ENCODE data around the gene ANKRD33. TPM values are rescaled to one million over a fixed set of nuclear protein-coding genes. Genes with fewer than 3 reads are reported as not detected.
A peak's percentile ranks its signal among the peaks of the same experiment; 100 is the strongest.

Gene ANKRD33
- total RNA-seq, 1 experiment from 2014 or later, result not detected

- in situ Hi-C loops (cut with HindIII; ENCODE audit: low pct_unique_long_range_greater_than_20kb, low sequenced_read_pairs), result no loop called here
- DNase-seq (ENCODE audit: low read depth), result no peak
Observed at GRCh38 chr12:51852404-51853137, 35.3 kb upstream of the ANKRD33 start.

DNA sequence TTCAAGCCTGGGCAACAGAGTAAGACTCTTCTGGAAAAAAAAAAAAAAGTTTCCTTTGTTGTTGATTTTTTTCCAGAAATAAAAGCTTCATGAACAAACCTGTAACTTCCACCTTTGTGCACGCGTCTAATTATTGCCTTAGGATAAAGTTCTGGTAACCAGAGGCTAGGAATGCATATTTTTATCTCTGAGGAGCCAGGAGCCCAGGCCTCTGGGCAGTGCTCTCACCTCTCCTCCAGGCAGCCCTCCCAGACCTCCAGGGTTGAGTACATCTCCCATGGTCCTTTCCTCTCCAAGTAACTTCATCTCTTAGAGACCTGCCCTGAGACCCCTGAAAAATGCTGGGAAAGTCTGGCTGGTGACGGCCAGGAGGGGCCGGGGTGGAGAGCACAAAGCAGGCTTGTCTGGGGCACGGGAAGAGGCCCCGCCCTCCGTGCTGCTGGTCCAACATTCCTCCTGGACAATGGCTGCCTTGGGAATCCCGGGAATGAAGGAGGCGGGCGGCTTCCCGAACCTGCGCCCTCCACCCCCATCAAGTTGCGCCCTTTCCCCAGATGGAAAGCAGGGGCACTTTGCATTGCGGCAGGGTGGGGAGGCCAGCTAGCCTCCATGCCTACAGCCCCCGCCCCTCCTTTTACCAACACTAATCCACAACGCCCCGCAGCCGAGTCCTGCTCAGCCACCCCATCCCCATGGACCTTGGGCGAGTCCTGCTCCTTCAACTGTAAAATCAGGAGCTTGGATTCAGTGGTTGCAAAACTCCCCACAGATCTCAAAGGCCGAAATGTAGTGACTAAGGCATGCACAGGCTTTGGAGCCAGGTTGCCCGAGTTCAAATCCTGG, 32.1 kb upstream of the ANKRD33 start:
- in situ Hi-C loops (cut with HindIII; ENCODE audit: low pct_unique_long_range_greater_than_20kb, low sequenced_read_pairs), result no loop called here

DNA sequence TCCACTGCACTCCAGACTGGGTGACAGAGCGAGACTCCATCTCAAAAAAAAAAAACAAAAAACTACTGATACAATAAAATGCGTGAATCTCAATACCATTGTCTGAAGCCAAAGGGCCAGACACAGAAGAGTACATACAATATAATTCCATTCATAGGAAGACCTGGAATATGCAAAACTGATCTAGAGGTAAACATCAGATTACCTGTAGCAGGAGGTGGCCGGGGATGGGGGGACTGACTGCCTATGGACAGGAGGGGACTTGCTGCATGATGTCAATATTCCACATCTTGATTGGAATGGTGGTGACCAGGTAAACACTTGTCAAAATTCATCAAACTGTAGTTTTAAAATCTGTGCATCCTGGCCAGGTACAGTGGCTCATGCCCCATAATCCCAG, 26.9 kb upstream of the ANKRD33 start:
- in situ Hi-C loops (cut with HindIII; ENCODE audit: low pct_unique_long_range_greater_than_20kb, low sequenced_read_pairs), result no loop called here
- DNase-seq (ENCODE audit: low read depth), result no peak

More for the DNA sequence above, 32.1 kb upstream of the ANKRD33 start:
- peak; percentile 71 for DNase-seq (ENCODE audit: low read depth)

- in situ Hi-C loops (cut with HindIII; ENCODE audit: low pct_unique_long_range_greater_than_20kb, low sequenced_read_pairs), result no loop called here
- no peak for DNase-seq (ENCODE audit: low read depth)
Observed at GRCh38 chr12:51862947-51863346, 25.0 kb upstream of the ANKRD33 start.

GRCh38 chr12:51863363-51863932, 24.5 kb upstream of the ANKRD33 start:
- in situ Hi-C loops (cut with HindIII; ENCODE audit: low pct_unique_long_range_greater_than_20kb, low sequenced_read_pairs), result no loop called here
- DNase-seq (ENCODE audit: low read depth), result no peak

- no peak for DNase-seq (ENCODE audit: low read depth)
- in situ Hi-C loops (cut with HindIII; ENCODE audit: low pct_unique_long_range_greater_than_20kb, low sequenced_read_pairs), result no loop called here
Observed at GRCh38 chr12:51863933-51864832, 23.7 kb upstream of the ANKRD33 start.

DNA sequence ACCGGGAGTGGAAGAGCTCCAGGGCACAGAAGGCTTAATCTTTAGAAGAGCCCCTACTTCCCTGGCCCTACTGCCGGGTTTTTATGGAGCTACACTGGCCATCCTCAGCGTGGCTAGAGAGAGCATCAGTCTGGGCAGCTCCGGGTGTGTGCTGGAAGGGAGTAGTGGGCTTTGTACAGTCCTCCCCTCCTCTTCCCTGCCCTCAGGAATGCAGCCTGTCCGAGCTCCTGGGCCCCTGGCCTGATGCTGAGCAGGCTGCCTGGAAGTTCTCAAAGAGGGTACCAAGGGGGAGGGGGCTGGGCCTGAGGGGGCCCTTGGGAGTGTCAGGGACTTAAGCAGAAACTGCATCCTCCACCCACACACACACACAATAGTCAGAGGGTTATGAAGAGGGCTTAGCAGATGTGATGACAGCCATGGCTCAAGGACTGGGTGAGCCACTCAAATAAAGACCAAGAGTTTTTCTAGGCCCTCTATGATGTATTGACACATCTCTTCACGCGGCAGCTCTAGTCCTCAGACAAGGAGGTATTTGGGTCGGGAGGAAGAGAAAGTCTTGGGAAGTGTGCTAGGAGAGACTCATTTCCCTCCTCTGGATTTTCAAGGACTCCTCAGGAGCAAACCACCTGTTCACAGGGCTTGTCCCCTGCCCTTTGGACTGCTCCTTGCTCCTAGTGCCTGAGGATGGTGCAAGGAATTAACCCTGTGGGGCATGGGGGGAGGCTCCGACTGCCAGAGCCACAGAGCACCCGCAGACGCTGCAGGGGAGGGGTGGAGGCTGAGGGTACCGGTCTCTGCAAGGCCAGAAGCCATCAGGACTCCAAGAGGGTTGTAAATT, 22.9 kb upstream of the ANKRD33 start:
- no peak for DNase-seq (ENCODE audit: low read depth)
- in situ Hi-C loops (cut with HindIII; ENCODE audit: low pct_unique_long_range_greater_than_20kb, low sequenced_read_pairs), result no loop called here

GRCh38 chr12:51865757-51866270, 22.1 kb upstream of the ANKRD33 start:
- in situ Hi-C loops (cut with HindIII; ENCODE audit: low pct_unique_long_range_greater_than_20kb, low sequenced_read_pairs), result no loop called here
- DNase-seq (ENCODE audit: low read depth), result no peak

GRCh38 chr12:51866324-51866723, 21.6 kb upstream of the ANKRD33 start:
- in situ Hi-C loops (cut with HindIII; ENCODE audit: low pct_unique_long_range_greater_than_20kb, low sequenced_read_pairs), result no loop called here
- no peak for DNase-seq (ENCODE audit: low read depth)

GRCh38 chr12:51866762-51867161, 21.1 kb upstream of the ANKRD33 start:
- in situ Hi-C loops (cut with HindIII; ENCODE audit: low pct_unique_long_range_greater_than_20kb, low sequenced_read_pairs), result no loop called here
- DNase-seq (ENCODE audit: low read depth), result no peak

- in situ Hi-C loops (cut with HindIII; ENCODE audit: low pct_unique_long_range_greater_than_20kb, low sequenced_read_pairs), result no loop called here
Observed at GRCh38 chr12:51867371-51867770, 20.5 kb upstream of the ANKRD33 start.

GRCh38 chr12:51867796-51868428, 20.0 kb upstream of the ANKRD33 start:
- DNase-seq (ENCODE audit: low read depth), result no peak
- in situ Hi-C loops (cut with HindIII; ENCODE audit: low pct_unique_long_range_greater_than_20kb, low sequenced_read_pairs), result no loop called here

More at GRCh38 chr12:51867371-51867770, 20.5 kb upstream of the ANKRD33 start:
- DNase-seq (ENCODE audit: low read depth), result no peak

DNA sequence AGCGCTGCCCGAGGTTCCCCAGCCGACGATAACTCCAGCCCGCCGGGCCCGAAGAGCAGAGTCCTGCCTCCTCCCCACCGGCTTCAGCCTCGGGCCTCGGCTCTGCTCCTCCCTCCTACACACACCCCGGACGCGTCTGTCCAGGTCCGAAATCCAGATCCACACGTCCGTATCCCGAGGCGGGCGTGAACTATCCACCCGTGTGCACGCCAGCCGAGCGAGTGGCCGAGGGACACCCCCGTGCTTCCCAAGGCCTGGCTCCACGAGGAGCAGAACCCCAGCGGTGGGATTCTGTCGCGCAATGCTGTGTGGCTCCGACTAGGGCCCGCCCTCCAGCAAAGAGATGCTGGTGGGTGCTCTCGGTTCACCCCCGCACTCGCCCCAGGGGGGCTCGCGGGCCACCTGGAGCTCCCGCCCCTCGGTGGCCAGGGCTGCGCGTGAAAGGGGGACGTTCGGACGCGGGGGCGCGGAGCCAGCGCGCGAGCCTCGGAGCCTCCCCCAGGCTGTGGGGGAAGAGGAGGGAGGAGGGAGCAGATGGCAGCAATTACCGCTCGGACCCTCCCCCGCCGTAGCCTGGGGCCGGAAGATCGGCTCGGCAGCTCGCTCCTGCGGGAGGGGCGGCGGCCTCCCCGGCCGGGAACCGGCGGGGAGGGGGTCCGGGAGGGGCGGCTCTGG, 18.9 kb upstream of the ANKRD33 start:
- in situ Hi-C loops (cut with HindIII; ENCODE audit: low pct_unique_long_range_greater_than_20kb, low sequenced_read_pairs), result no loop called here
- no peak for DNase-seq (ENCODE audit: low read depth)

DNA sequence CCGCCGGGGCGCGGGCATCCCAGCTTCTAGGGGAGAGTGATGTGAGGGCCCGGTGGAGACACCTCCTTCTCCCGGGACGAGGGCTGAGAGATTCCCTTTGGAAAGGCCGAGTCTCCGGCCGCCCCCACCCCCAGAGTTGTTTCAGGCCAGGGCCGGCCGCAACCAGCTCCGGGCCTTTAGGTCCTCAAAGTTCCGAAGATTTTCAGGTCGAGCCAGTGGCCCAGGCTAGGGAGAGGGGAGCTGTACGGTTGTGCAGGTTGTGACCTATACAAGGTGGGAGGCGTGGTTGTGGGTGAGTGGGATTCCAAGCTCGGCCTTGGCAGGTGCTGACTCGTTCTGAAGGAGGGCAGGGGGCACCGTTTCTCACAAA, 18.4 kb upstream of the ANKRD33 start:
- in situ Hi-C loops (cut with HindIII; ENCODE audit: low pct_unique_long_range_greater_than_20kb, low sequenced_read_pairs), result no loop called here
- no peak for DNase-seq (ENCODE audit: low read depth)

GRCh38 chr12:51869931-51870330, 18.0 kb upstream of the ANKRD33 start:
- DNase-seq (ENCODE audit: low read depth), result no peak

DNA sequence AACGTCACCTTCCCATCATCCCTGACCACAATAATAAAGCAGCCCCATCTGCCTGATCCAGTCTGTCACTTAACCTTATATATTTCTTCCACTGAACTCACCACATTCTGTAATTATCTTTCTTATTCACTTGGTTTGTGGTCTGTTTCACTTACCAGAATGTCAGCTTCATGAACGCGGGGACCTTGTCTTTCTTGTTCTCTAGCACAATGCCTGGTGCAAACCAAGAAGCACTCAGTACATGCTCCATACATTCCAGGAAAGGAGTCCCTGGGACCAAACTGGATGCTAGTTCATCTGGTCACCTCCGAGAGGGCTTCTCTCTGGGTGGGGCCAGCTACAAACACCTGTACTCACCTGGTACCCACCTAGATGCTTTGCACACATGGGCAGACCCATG, 17.4 kb upstream of the ANKRD33 start:
- no peak for DNase-seq (ENCODE audit: low read depth)
- in situ Hi-C loops (cut with HindIII; ENCODE audit: low pct_unique_long_range_greater_than_20kb, low sequenced_read_pairs), result no loop called here

More at GRCh38 chr12:51869931-51870330, 18.0 kb upstream of the ANKRD33 start:
- in situ Hi-C loops (cut with HindIII; ENCODE audit: low pct_unique_long_range_greater_than_20kb, low sequenced_read_pairs), result no loop called here
